NCI-H226 (cell line): Measurements from ENCODE around the gene DNMT3A.
"Not testable (repeated sequence)": the region's sequence is repeated elsewhere in the genome, so short reads cannot be mapped to it uniquely, and the experiment has no call there.

ENCODE experiments used
- DNase-seq: peaks from one replicate; pipeline ENCODE4 v3.0.0-alpha.2; 2015

Gene DNMT3A

GRCh38 chr2:25229279-25230197, 112.2 kb downstream of the DNMT3A start:
- DNase-seq = no peak

DNA sequence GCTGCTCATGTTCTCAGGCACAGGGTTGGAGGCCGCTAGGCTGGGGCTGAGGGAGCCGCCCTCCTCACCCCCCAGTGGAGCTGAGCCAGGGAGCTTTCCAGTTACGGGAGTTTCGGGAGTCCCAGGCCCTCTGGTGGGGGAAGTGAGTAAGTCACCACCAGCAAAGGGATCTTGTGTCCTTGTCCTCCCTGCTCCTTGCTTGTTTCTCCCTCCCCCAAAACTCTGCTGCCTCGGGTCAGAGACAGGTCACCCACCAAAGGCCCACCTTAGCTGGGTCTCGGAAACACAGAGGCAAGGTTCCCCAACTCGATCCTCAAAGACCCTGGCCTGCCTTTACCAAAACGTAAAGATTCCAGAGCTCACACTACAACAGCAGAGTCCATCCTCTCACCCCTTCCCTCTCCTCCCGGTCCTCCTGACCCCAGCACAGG, 112.9 kb downstream of the DNMT3A start:
- DNase-seq = peak; percentile 61

DNA sequence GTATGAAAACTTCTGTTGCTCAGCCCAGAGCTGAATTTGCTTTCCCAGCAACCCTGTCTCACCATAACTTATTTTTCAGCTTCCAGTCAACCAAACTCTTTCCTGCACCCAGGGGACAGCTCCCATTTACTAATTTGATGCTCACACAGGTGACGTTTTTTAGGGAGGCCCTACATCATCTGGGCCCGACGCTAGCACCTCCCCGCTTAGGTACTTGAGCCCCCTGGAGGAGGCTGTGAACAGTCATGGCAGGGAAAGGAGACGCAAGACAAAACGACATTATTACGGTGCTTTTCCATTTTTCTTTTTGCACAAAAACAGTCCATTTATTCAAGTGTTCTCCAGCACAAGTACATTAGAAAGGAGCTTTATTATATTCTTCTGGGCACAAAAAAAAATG, 114.1 kb downstream of the DNMT3A start:
- no peak for DNase-seq

DNA sequence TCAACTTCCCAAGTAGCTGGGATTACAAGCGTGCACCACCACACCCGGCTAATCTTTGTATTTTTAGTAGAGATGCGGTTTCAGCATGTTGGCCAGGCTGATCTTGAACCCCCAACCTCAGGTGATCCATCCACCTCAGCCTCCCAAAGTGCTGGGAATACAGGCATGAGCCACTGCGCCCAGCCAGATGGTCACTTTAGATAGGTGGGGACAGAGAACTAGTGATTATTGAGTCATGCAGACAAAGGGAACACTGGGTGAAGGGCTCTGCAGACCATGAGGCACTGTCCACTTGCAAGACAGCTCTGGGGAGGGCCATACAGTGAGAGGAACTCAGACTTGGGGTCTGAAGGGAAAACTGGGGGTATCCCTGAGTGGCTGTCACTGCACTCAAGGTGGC, 114.9 kb downstream of the DNMT3A start:
- DNase-seq = no peak

GRCh38 chr2:25222477-25223121, 119.1 kb downstream of the DNMT3A start:
- DNase-seq = no peak

DNA sequence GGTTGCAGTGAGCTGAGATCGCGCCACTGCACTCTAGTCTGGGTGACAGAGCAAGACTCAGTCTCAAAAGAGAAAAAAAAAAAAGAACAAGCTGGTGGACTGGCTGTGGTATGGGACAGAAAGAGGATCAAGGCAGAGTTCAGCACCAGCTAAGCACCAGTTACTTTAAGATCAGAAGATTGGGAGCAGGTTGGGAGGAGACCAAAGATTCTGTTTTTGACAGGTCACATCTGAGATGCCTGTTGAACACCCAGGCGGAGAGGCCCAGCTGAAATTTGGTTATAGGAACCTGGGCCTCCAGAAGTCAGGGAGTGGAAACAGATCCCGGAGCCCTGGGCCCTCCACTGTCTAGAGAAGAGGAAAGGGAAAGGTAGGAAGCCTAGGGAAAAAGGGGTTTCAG, 120.1 kb downstream of the DNMT3A start:
- no peak for DNase-seq

DNA sequence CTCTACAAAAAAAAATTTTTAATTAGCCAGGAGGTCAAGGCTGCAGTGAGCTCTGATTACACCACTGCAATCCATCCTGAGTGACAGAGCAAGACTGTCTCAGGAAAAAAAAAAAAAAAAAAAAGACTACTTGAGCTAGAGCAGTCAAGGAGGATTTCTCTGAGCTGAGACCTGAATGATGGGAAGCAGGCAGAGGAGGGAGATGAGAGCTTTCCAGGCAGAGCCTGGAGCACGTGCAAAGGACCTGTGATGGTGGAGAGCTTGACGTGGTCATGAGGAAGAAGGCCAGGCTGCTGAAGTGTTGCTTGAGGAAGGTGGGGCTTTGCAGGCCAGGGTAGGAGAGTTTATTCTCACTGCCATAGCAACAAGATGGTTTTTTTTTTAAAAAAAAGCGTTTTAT, 121.4 kb downstream of the DNMT3A start:
- no peak for DNase-seq

- DNase-seq = no peak
These were observed 122.1 kb downstream of the DNMT3A start for GRCh38 chr2:25219621-25220020.

DNA sequence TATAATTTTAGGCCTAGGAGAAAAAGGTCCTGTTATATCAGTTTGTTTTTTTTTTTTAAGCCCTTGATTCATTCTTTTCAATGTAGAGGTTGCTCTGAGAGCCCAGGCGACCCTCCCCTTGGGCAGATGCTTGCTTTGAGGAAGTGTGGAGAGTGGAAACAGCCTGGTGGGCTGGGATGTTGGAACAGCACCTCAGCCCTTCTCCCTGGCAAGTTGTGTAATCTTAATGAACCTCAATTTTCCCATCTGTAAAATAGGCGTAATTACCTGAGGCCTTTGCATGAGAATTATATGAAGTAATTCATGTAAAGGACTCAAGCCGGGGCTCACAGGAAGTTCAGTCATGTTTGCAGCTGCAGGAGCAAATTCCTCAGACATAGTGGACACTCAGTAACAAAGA, 123.6 kb downstream of the DNMT3A start:
- DNase-seq = no peak

DNA sequence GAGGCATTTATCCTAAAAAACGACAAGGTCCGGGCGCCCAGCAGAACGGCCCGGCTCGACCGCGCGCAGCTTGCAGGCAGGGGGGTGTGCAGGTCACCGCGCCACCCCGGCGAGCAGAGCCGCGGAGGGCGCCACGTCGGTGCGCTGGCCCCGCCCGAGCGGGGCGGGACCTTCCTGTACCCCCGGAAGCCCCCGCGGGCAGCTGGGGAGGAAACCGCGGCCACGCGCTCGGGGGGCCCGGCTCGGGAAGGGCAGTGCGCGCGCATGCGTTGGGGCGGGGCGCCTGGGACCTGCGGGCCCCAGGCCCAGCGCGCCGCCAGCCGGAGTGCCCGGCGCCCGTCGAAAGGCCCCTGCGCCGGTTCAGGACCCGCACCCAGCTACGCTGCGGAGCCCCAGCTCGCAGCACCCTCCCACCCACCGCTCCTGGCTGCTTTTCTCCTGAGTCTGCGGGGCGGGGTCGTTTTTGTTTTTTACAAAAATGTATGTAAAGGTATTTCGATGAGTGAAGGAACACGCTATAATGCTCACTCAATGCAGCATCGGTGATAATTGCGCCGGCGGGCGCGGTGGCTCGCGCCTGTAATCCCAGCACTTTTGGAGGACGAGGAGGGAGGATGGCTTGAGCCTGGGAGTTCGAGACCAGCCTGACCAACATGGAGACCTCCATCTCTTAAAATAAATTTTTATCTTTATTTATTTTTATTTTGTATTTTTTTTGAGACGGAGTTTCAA, 125.6 kb downstream of the DNMT3A start:
- no peak for DNase-seq

GRCh38 chr2:25215232-25215631, 126.5 kb downstream of the DNMT3A start:
- no peak for DNase-seq

DNA sequence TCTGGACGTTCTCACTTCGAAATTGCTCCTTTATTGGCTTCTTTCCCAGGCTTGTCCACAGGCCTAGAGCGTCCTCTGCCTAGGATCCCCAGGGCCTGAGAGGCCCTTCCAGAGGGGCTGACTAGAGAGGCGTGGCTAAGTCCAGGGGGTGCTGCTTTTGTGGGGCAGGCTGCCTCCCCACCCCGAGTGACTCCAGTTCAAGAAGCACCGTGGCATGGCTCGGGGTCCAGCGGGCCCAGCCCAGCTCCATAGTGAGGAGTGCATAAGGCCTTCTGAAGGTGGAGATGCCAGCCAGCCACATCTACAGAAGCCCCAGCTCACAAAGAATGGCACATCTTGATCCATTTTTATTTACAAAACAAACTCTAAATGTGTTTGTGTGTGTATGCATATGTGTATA, 128.5 kb downstream of the DNMT3A start:
- no peak for DNase-seq

DNA sequence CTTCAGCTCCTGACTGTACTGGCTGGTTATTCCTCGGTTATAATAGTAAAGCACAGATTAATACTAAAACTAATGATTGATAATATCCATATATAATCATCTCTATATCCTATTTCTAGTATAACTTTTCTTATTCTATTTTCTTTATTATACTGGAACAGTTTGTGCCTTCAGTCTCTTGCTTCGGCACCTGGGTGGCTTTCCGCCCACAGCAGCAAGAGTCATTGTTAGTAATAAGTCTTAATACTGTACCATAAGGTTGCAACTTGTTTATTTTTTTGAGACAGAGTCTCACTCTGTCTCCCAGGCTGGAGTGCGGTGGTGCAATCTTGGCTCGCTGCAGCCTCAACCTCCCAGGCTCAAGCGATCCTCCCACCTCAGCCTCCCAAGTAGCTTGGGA, 130.8 kb downstream of the DNMT3A start:
- not testable (repeated sequence) for DNase-seq

DNA sequence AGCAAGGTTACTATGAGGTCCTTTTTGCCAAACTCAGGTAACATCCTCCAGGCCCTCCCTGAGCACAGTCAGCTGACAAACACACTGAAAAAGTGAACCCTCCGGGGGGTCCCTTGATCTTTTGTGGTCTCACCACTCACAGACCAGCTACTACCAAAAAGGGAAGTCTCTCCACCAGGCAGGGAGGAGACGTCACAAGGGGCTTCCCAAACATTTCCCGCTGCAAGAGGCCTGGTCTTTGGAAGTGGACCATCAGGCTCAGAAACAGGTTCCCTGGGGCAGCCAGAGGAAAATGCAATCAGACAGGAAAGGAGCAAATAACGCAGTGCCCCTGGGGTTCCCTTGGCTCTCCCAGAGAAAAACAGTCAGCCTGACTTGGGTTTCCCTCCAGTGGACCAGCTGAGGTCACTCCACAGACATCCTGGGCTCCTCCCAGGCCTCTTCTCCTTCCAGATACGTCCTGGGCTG, 134.6 kb downstream of the DNMT3A start:
- no peak for DNase-seq

GRCh38 chr2:25204190-25204838, 137.4 kb downstream of the DNMT3A start:
- no peak for DNase-seq

- DNase-seq = no peak
These were observed 139.4 kb downstream of the DNMT3A start for GRCh38 chr2:25202275-25202674.

GRCh38 chr2:25201794-25202193, 139.9 kb downstream of the DNMT3A start:
- no peak for DNase-seq

- no peak for DNase-seq
These were observed 140.5 kb downstream of the DNMT3A start for GRCh38 chr2:25201265-25201664.

GRCh38 chr2:25198576-25198975, 143.1 kb downstream of the DNMT3A start:
- DNase-seq = no peak

DNA sequence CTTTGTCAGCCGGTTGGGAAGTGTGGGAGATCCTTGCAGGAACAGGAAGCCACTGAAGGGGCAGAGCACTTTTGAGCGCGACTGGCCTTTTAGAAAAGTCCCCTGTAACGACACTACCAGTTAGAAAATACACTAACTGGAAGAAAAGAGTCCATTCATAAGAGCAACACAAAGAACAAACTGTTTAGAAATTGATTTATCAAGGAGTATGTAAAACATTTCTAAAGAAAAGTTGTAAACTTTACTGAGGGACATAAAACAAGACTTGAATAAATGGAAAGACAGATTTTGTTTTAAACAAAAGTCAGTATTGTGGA, 143.6 kb downstream of the DNMT3A start:
- no peak for DNase-seq

GRCh38 chr2:25197336-25198208, 144.2 kb downstream of the DNMT3A start:
- DNase-seq = no peak

GRCh38 chr2:25194576-25195122, 147.1 kb downstream of the DNMT3A start:
- DNase-seq = no peak
